Endothelial cell (in vitro differentiated cells): Measurements from ENCODE around the gene MTG1. TPM values are rescaled to one million over a fixed set of nuclear protein-coding genes. Genes with fewer than 3 reads are reported as not detected.
A peak's percentile ranks its signal among the peaks of the same experiment; 100 is the strongest.

Experiments used
- DNase-seq: peaks from one replicate; pipeline ENCODE4 v3.0.0; 2021; ENCODE audit warnings: low spot score
- H3K27ac Mint-ChIP-seq: one replicate; pipeline ENCODE4 v1.8.0; 2021; ENCODE audit warnings: mixed read lengths, inconsistent platforms; ENCODE audit not compliant: unreplicated experiment
- H3K27me3 Mint-ChIP-seq: one replicate; pipeline ENCODE4 v1.8.0; 2021; ENCODE audit warnings: mild to moderate bottlenecking, moderate library complexity, mixed read lengths, inconsistent platforms; ENCODE audit not compliant: unreplicated experiment
- H3K36me3 Mint-ChIP-seq: one replicate; pipeline ENCODE4 v1.8.0; 2021; ENCODE audit warnings: mild to moderate bottlenecking, low read depth, mixed read lengths, inconsistent platforms; ENCODE audit not compliant: unreplicated experiment
- H3K4me1 Mint-ChIP-seq: one replicate; pipeline ENCODE4 v1.8.0; 2021; ENCODE audit warnings: mild to moderate bottlenecking, mixed read lengths, inconsistent platforms; ENCODE audit not compliant: unreplicated experiment
- H3K4me3 Mint-ChIP-seq: one replicate; pipeline ENCODE4 v1.8.0; 2021; ENCODE audit warnings: mild to moderate bottlenecking, mixed read lengths, inconsistent platforms; ENCODE audit not compliant: unreplicated experiment
- H3K9me3 Mint-ChIP-seq: one replicate; pipeline ENCODE4 v1.8.0; 2021; ENCODE audit warnings: mixed read lengths, inconsistent platforms; ENCODE audit not compliant: unreplicated experiment
- CTCF ChIP-seq: fragments of 200-600 bp; sonication (generic); IDR thresholded peaks from one replicate; pipeline ENCODE4 v1.5.0; 2021; ENCODE audit warnings: antibody characterized with exemption; ENCODE audit not compliant: unreplicated experiment
- total RNA-seq: library from RNA; stranded (reverse); fragmentation: NEBNext Ultra II Directional; extraction: Animal tissue kit (Norgen Biotek cat#: 25700); gene quantifications from one replicate; pipeline ENCODE4 v1.2.1, GENCODE V29; 2021; ENCODE audit not compliant: unreplicated experiment

MTG1 gene
- total RNA-seq, 1 donor from 2014 or later: 97.3 TPM

GRCh38 chr10:133349160-133349568, 44.8 kb upstream of the MTG1 start:
- peak overlapping the region; percentile 37 for H3K27ac Mint-ChIP-seq
- H3K4me1 Mint-ChIP-seq: no peaks in the 10 kb centered on the region
- H3K4me3 Mint-ChIP-seq: no peak overlapping the region
- no peak for DNase-seq
- TF ChIP-seq CTCF: no peak
- H3K27me3 Mint-ChIP-seq: peaks cover 4% of the 10 kb centered on the region
- H3K9me3 Mint-ChIP-seq: no peaks in the 10 kb centered on the region
- no peaks in the 10 kb centered on the region for H3K36me3 Mint-ChIP-seq

GRCh38 chr10:133349577-133350011, 44.4 kb upstream of the MTG1 start:
- peaks cover 4% of the 10 kb centered on the region for H3K27me3 Mint-ChIP-seq
- no peaks in the 10 kb centered on the region for H3K4me1 Mint-ChIP-seq
- no peak overlapping the region for H3K4me3 Mint-ChIP-seq
- no peaks in the 10 kb centered on the region for H3K9me3 Mint-ChIP-seq
- no peak overlapping the region for H3K27ac Mint-ChIP-seq
- DNase-seq: no peak
- H3K36me3 Mint-ChIP-seq: no peaks in the 10 kb centered on the region
- no peak for TF ChIP-seq CTCF

GRCh38 chr10:133350283-133350949, 43.5 kb upstream of the MTG1 start:
- Mint-ChIP-seq H3K4me1 (no peaks in the 10 kb centered on the region), H3K9me3 (no peaks in the 10 kb centered on the region), H3K27ac (no peak overlapping the region), H3K36me3 (no peaks in the 10 kb centered on the region), H3K4me3 (no peak overlapping the region), H3K27me3 (peaks cover 4% of the 10 kb centered on the region)
- no peak for TF ChIP-seq CTCF
- no peak for DNase-seq

GRCh38 chr10:133350950-133351329, 43.0 kb upstream of the MTG1 start:
- Mint-ChIP-seq H3K9me3 (no peaks in the 10 kb centered on the region), H3K4me3 (no peak overlapping the region), H3K36me3 (no peaks in the 10 kb centered on the region), H3K27ac (no peak overlapping the region), H3K27me3 (peaks cover 4% of the 10 kb centered on the region), H3K4me1 (no peaks in the 10 kb centered on the region)
- no peak for TF ChIP-seq CTCF
- no peak for DNase-seq

GRCh38 chr10:133351408-133352318, 42.3 kb upstream of the MTG1 start:
- no peak for DNase-seq
- Mint-ChIP-seq H3K36me3 (no peaks in the 10 kb centered on the region), H3K4me1 (no peaks in the 10 kb centered on the region), H3K27me3 (peaks cover 7% of the 10 kb centered on the region), H3K27ac (no peak overlapping the region), H3K4me3 (no peak overlapping the region), H3K9me3 (no peaks in the 10 kb centered on the region)
- TF ChIP-seq CTCF: no peak
